ENCODE results near the gene TTBK2. TPM values are rescaled to one million over a fixed set of nuclear protein-coding genes. Genes with fewer than 3 reads are reported as not detected.

The TTBK2 gene
- total RNA-seq, 1 experiment from 2014 or later = 8.8 TPM

- no peak for DNase-seq (ENCODE audit: extremely low read depth, low read depth)
These were observed 84.3 kb downstream of the TTBK2 start for GRCh38 chr15:42836251-42836650.

- no peak for DNase-seq (ENCODE audit: extremely low read depth, low read depth)
These were observed 88.0 kb downstream of the TTBK2 start for GRCh38 chr15:42832576-42832975.

DNA sequence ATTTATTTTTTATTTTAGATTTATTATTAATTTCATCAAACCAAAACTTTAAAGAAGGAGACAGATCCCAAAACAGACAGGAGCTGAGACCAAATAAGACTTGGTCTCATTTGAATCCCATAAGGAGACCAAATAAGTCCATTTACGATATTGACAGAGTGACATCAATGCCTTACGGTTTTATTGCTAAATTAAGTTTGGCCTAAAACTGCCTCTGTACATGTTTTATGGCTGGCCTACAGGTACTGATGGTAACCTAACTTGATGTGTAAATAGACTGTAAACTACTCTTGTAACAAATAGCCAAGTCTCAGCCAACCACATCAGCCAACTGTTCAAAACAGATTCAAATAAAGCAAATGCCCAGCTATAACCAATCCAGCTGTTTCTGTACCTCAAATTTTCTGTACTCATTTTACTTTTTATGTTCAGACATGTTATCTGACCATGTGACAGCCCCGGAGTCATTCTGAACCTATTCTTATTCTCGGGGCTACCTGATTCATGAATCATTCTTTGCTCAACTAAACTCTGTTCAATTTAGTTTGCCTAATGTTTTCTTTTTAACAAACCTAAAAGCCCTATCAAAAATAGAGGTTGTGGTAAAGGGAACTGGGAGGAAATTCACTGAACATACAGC lies 94.2 kb downstream of the TTBK2 start:
- DNase-seq (ENCODE audit: extremely low read depth, low read depth) = no peak

DNA sequence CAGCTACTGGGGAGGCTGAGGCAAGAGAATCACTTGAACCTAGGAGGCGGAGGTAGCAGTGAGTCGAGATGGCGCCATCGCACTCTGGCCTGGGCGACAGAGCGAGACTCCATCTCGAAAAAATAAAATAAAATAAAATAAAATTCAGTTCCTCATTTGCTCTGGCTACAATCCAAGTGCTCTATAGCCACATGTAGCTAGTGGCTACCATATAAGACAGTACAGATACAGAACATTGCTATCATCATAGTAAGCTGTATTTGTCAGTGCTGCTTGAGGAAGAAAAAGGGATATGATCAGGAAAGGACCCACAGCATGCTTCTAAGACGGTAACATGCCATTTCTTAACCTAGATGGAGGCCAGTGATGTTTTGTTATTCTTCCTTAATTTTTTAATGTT lies 95.0 kb downstream of the TTBK2 start:
- no peak for DNase-seq (ENCODE audit: extremely low read depth, low read depth)

DNA sequence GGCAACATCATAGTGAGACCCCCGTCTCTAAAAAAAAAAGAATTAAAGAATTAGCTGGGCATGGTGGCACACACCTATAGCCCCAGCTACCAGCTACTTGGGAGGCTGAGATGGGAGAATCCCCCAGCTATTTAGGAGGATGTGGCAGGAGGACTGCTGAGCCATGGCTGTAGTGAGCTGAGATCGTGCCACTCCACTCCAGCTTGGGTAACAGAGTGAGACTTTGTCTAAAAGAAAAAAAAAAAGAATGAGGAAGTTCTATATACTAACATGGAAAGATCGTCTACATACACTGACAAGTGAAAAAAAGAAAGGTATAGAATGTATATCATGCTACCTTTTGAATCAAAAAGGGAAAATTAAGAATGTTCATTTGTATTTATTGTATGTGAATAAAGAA lies 99.8 kb downstream of the TTBK2 start:
- DNase-seq (ENCODE audit: extremely low read depth, low read depth) = no peak

- DNase-seq (ENCODE audit: extremely low read depth, low read depth) = no peak
These were observed 100.8 kb downstream of the TTBK2 start for GRCh38 chr15:42819786-42820185.

DNA sequence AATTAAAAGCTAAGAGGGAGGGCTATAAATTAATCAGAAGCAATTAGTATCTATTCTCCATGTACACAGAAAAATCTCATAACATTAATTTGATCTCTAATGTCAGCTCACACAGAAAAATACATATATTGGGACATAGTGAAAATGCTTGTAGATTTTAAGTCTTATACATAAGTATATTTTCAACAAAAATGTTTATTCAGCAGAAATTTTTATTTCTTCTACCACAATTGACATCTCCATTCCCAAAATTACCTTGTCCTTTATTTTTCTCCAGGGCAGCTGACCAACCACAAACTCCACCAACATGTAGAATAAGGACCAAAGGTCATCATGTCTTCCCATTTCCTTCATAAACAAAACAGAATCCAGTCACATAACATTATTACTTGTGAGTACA lies 109.1 kb downstream of the TTBK2 start:
- no peak for DNase-seq (ENCODE audit: extremely low read depth, low read depth)

GRCh38 chr15:42808913-42809312 lies 111.7 kb downstream of the TTBK2 start:
- DNase-seq (ENCODE audit: extremely low read depth, low read depth) = no peak

DNA sequence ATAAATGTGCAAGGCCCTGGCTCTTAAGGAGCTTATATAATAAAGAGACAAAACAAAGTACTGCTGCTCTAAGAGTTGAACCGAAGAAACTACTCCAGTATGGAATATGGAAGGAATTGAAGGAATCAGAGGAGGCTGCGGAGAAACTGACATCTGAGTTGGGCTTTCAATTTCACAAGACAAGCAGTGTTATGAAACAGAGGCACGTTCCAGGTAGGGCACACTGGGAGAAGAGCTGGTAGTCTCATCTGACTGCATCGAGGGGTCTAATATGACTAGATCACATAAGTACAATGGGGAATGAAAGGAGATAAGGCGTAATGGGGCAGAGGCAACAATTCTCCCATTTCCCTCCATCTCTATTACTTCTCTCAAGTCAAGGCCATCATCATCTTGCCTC lies 115.3 kb downstream of the TTBK2 start:
- DNase-seq (ENCODE audit: extremely low read depth, low read depth) = no peak

DNA sequence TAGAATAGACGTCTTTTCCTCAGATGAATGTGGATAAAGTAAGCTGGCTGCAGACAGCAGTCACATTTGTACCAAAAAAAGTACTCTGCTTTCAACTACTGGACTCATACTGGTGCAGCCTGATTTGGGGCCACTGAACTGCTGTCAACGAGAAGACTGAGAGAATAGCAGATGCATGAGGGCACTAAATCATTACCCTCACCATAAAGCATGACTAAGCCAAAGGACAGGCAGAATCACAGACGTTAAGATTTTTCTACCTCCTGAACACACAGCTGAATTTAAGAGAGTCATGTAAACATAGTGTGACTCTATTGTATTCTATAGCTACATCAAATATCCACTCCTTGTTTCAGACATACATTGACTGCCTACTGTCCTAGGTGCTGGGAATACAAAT lies 115.8 kb downstream of the TTBK2 start:
- no peak for DNase-seq (ENCODE audit: extremely low read depth, low read depth)

GRCh38 chr15:42803436-42803835 lies 117.1 kb downstream of the TTBK2 start:
- DNase-seq (ENCODE audit: extremely low read depth, low read depth) = no peak

DNA sequence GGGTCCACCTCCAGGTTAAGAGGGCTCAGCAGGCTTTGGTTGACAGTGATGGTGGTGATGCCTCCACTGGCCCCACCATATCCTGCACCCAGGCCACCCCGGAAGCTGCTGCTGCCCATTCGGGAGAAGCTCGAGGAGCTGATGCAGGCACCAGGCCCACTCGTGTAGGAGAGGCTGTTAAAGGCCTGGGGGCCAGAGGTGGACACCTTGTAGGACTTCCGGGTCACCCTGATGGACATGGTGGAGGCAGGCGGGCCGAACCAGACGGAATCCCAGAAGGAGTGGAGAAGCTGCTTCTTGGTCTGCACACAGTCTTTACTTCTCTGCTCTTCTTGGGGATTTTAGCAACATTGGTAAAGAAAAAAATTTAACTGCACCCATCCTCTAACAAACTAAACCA lies 118.4 kb downstream of the TTBK2 start:
- no peak for DNase-seq (ENCODE audit: extremely low read depth, low read depth)

DNA sequence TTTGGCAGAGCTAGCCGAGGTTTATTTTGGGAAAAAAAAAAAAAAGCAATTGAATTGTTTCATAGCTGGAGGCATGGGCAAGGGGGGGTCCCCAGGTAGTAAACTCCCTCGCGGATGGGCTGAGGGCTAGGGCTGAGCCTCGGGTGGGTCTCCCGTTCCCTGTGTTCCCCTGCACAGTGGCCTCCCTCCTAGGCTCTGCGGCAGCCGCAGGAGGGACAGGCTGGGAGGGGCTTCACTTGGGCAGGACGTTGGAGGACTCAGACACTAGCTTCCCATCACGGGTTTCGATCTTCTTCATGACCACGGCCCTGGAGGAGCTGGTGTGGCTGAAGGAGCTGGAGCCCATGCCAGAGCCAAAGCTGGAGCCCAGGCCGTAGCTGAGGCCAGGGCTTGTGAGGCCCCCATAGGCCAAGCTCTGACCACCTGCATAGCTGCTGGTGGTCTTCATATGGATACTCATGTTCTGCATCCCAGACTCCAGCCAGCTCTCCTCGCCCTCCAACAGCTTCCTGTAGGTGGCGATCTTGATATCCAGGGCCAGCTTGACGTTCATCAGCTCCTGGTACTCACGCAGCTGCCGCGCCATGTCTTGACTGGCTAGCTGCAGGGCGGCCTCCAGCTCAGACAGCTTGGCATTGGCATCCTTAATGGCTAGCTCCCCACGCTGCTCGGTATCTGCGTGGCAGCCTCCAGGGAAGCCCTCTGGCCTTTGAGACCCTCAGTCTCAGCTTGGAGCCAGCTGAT lies 119.7 kb downstream of the TTBK2 start:
- DNase-seq (ENCODE audit: extremely low read depth, low read depth) = no peak

- DNase-seq (ENCODE audit: extremely low read depth, low read depth) = no peak
These were observed 121.8 kb downstream of the TTBK2 start for GRCh38 chr15:42798802-42799201.

- no peak for DNase-seq (ENCODE audit: extremely low read depth, low read depth)
These were observed 123.4 kb downstream of the TTBK2 start for GRCh38 chr15:42796955-42797782.

DNA sequence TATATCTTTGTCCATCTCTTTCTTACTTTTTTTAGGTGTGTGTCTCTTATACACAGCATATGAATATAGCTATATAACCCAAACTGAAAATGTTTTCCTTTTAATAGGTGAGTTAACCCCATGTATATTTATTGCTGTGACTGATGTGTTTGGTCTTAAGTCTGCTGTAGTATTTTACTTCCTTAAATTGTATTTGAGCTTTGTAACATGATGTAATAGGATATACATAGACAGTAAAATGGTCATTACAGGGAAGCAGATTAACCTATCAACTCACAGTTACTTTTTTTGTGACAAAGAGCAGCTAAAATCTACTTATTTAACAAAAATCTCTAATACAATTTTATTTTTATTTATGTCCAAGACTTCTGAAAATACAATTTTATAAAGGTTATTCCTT lies 131.9 kb downstream of the TTBK2 start:
- DNase-seq (ENCODE audit: extremely low read depth, low read depth) = no peak

- DNase-seq (ENCODE audit: extremely low read depth, low read depth) = no peak
These were observed 133.6 kb downstream of the TTBK2 start for GRCh38 chr15:42786978-42787377.

DNA sequence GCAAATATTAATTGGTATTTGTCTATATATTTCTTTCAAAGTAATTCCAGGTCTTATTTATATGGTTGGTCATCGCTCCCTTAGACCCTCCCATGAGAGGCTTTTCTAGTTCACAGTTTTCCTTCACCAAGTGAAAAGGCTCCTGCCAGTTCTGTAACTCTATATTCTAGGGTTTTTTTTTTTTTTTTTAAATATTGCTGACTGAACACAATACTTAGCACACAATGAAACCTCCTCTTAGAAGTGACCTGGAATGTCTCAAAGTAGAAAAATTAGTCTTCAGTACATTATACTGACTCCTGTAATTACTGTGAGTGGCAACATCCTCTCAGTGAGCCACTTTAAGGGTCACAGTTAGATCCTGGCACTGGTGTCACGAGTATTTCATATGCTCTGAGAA lies 135.0 kb downstream of the TTBK2 start:
- DNase-seq (ENCODE audit: extremely low read depth, low read depth) = no peak

DNA sequence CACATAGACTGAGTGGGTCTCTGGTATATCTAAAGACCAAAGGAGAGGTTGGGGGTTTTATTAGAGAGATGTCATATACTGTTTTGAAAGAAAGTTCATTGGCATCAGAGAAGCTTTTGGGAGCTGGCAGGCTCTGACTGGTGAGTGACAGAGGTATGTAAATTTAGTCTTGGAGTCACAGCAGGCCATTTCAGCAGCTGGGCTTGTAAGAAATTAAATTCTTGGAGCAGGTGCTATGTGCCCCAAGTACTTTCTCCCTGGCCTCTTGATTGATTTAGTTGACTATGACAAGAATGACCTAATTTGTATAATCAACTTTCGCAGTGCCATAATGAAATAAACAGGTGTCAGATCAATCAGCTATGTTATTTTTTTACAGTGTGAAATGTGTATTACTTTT lies 135.9 kb downstream of the TTBK2 start:
- DNase-seq (ENCODE audit: extremely low read depth, low read depth) = no peak

DNA sequence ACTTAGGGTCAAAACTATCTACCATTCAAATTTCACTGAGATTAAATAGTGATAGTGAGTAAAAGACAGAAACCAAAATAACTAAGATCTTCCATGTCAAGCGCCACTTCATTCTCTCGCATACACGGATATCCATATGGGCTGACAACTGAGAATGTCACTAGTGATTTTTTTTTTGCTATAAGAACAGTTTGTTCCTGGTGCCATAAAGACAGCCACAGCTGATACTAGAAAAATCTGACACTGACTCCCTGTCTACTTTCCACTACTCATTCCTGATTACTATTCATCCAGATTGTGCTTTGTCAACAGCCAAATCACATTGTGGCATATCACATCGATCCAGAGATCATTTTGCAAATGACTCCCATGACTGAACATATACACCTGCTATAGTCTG lies 137.9 kb downstream of the TTBK2 start:
- no peak for DNase-seq (ENCODE audit: extremely low read depth, low read depth)

DNA sequence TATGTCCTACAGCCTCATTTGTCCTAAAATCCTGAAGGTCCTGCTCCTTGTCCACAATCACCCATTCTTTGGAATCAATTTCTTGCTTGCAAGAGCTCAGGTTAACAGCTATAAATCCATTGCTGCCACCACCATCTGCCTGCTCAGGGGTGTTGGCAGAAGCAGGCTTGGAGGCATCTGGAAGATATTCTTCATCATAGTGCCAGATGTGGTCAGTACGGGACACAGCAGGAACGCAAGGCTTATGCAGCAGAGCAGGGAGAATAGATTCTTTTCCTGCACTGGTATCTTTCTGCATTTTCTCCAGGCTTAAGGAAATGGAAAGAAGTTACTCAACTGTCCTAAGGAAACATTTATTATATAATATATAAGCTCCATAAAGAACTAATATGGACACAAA lies 145.2 kb downstream of the TTBK2 start:
- no peak for DNase-seq (ENCODE audit: extremely low read depth, low read depth)

DNA sequence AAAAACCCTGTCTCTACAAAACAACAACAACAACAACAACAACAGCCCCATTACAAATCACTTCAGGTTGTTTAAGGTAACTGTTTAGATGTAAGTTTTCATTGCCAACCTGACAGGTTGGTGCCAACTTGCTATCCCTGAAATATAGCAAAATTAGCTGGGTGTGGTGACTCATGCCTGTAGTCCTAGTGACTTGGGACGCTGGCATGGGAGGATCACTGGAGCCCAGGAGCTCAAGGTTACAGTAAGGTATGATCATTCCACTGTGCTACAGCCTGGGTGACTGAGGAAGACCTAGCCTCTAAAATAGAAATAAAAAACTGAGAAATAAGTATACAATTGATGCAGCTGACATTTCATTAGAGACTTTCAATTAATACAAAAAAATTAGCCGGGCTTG lies 147.7 kb downstream of the TTBK2 start:
- no peak for DNase-seq (ENCODE audit: extremely low read depth, low read depth)
